ENCODE data around the gene PDE8B. TPM values are rescaled to one million over a fixed set of nuclear protein-coding genes. Genes with fewer than 3 reads are reported as not detected.

Gene PDE8B
- polyA plus RNA-seq, 1 donor (not counting 4 experiments of a cell fraction or from before 2014, with no cell fraction given) = not detected

DNA sequence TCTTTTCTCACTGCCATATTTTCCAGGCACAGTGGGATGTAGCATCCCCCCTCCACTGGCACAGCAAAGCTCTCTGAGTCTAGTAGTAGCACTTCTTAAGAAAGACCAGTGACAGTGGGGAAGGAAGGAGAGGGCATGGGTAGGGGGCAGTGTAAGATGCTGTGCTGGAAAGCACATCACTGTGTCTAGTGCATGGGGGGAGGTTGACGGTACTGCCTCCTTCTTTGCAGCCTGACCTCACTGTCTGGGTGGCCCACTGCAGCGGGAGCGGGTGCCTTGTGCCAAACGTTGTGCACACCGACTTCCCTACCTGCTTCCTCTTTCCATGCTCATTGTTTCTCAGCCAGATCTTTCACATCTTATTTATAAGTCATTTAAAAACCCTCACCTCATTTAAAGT is 91.8 kb downstream of the PDE8B start:
- Histone ChIP-seq H3K27me3 (ENCODE audit: control insufficient read depth, extremely low read depth, insufficient read depth, low read length) (peaks cover 11% of the 10 kb centered on the region), H3K9ac (ENCODE audit: control insufficient read depth, extremely low read depth, insufficient read depth, low read length) (no peak overlapping the region), H4K20me1 (ENCODE audit: control insufficient read depth, extremely low read depth, insufficient read depth, low read length) (no peaks in the 10 kb centered on the region), H3K4me3 (ENCODE audit: control insufficient read depth in 2 of 3, extremely low read depth in 1 of 3, insufficient read depth in 2 of 3, low read depth in 1 of 3, low read length in 3 of 3) (no peak overlapping the region), H3K27ac (ENCODE audit: control insufficient read depth, insufficient read depth, low read length) (no peak overlapping the region), H3K4me2 (ENCODE audit: control insufficient read depth, extremely low read depth, insufficient read depth, low read depth, low read length) (no peak overlapping the region), H3K79me2 (ENCODE audit: control insufficient read depth, insufficient read depth, low read length) (no peaks in the 10 kb centered on the region), H3K4me1 (ENCODE audit: control insufficient read depth, extremely low read depth, insufficient read depth, low read length) (no peaks in the 10 kb centered on the region), H2AFZ (ENCODE audit: control insufficient read depth, low read length) (no peak overlapping the region), H3K9me1 (ENCODE audit: control insufficient read depth, extremely low read depth, insufficient read depth, low read length) (no peaks in the 10 kb centered on the region), H3K36me3 (ENCODE audit: control insufficient read depth in 2 of 2, extremely low read depth in 1 of 2, insufficient read depth in 2 of 2, low read length in 2 of 2) (no peaks in the 10 kb centered on the region), H3K9me3 (ENCODE audit: control insufficient read depth, low read depth, low read length) (no peaks in the 10 kb centered on the region)
- dilution Hi-C loops (cut with MboI; ENCODE audit: extremely low pct_ligation_motif_present, low sequenced_read_pairs) = loop anchor here (5.0 kb wide), 1 partner anchor 40 kb away; no protein-coding TSS in a partner anchor
- TF ChIP-seq, protein P1, sequence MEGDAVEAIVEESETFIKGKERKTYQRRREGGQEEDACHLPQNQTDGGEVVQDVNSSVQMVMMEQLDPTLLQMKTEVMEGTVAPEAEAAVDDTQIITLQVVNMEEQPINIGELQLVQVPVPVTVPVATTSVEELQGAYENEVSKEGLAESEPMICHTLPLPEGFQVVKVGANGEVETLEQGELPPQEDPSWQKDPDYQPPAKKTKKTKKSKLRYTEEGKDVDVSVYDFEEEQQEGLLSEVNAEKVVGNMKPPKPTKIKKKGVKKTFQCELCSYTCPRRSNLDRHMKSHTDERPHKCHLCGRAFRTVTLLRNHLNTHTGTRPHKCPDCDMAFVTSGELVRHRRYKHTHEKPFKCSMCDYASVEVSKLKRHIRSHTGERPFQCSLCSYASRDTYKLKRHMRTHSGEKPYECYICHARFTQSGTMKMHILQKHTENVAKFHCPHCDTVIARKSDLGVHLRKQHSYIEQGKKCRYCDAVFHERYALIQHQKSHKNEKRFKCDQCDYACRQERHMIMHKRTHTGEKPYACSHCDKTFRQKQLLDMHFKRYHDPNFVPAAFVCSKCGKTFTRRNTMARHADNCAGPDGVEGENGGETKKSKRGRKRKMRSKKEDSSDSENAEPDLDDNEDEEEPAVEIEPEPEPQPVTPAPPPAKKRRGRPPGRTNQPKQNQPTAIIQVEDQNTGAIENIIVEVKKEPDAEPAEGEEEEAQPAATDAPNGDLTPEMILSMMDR (optimal IDR thresholded peaks at IDR 0.05 in 1 of 3, IDR thresholded peaks at IDR 0.05 in 1 of 3, conservative IDR thresholded peaks at IDR 0.05 in 1 of 3; ENCODE audit: extremely low read depth in 1 of 3, insufficient read depth in 2 of 3, low read length in 3 of 3) = no peak
- TF ChIP-seq EZH2 (IDR thresholded peaks at IDR 0.05; ENCODE audit: low read length) = no peak
- FAIRE-seq (no peak), DNase-seq (ENCODE audit: low read depth, low spot score) (no peak)

DNA sequence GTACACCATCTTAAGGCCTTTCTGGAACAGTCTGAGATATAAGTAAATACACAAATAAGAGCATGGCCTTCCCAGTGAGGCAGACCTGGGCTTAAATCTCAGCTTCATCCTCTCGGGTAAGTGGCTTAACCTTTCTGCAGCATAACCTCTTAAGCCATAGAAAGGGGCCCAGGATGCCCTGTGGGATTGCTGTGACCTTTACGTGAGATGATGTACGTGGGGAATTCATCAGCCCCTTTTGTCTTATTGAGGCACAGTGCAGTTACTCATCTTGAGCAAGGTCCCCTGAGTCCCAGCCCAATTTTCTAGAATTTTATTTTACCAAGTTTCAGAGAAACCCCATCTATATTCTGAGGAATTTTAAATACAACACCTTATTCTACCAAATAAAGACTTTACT is 92.2 kb downstream of the PDE8B start:
- FAIRE-seq (no peak), DNase-seq (ENCODE audit: low read depth, low spot score) (no peak)
- Histone ChIP-seq H3K36me3 (ENCODE audit: control insufficient read depth in 2 of 2, extremely low read depth in 1 of 2, insufficient read depth in 2 of 2, low read length in 2 of 2) (no peaks in the 10 kb centered on the region), H4K20me1 (ENCODE audit: control insufficient read depth, extremely low read depth, insufficient read depth, low read length) (no peaks in the 10 kb centered on the region), H3K4me2 (ENCODE audit: control insufficient read depth, extremely low read depth, insufficient read depth, low read depth, low read length) (no peak overlapping the region), H2AFZ (ENCODE audit: control insufficient read depth, low read length) (no peak overlapping the region), H3K9me3 (ENCODE audit: control insufficient read depth, low read depth, low read length) (no peaks in the 10 kb centered on the region), H3K4me1 (ENCODE audit: control insufficient read depth, extremely low read depth, insufficient read depth, low read length) (no peaks in the 10 kb centered on the region), H3K27ac (ENCODE audit: control insufficient read depth, insufficient read depth, low read length) (no peak overlapping the region), H3K4me3 (ENCODE audit: control insufficient read depth in 2 of 3, extremely low read depth in 1 of 3, insufficient read depth in 2 of 3, low read depth in 1 of 3, low read length in 3 of 3) (no peak overlapping the region), H3K27me3 (ENCODE audit: control insufficient read depth, extremely low read depth, insufficient read depth, low read length) (peaks cover 11% of the 10 kb centered on the region), H3K9me1 (ENCODE audit: control insufficient read depth, extremely low read depth, insufficient read depth, low read length) (no peaks in the 10 kb centered on the region), H3K9ac (ENCODE audit: control insufficient read depth, extremely low read depth, insufficient read depth, low read length) (no peak overlapping the region), H3K79me2 (ENCODE audit: control insufficient read depth, insufficient read depth, low read length) (no peaks in the 10 kb centered on the region)
- TF ChIP-seq, protein P1 (optimal IDR thresholded peaks at IDR 0.05 in 1 of 3, IDR thresholded peaks at IDR 0.05 in 1 of 3, conservative IDR thresholded peaks at IDR 0.05 in 1 of 3; ENCODE audit: extremely low read depth in 1 of 3, insufficient read depth in 2 of 3, low read length in 3 of 3) = no peak
- dilution Hi-C loops (cut with MboI; ENCODE audit: extremely low pct_ligation_motif_present, low sequenced_read_pairs) = loop anchor here (5.0 kb wide), 1 partner anchor 40 kb away; no protein-coding TSS in a partner anchor

Data from keratinocyte (primary cell).